DOHH2 (cell line): Measurements from ENCODE around the gene PPP3R2.
"Not testable (repeated sequence)": the region's sequence is repeated elsewhere in the genome, so short reads cannot be mapped to it uniquely, and the experiment has no call there.

Experiments used
- H3F3A ChIP-seq: fragments of 200-600 bp; sonication (generic), shearing (Covaris generic); 2 replicates; pipeline ENCODE4 v1.6.0; 2016; ENCODE audit warnings: antibody characterized with exemption, mild to moderate bottlenecking; ENCODE audit not compliant: control insufficient read depth, insufficient read depth
- H3K27ac ChIP-seq: fragments of 200-600 bp; sonication (generic); 2 replicates; pipeline ENCODE4 v1.5.1; 2014; ENCODE audit warnings: low read depth, mild to moderate bottlenecking, low read length, moderate library complexity
- H3K27me3 ChIP-seq: fragments of 200-600 bp; sonication (generic); 2 replicates; pipeline ENCODE4 v1.6.1; 2014; ENCODE audit warnings: mild to moderate bottlenecking, low read length, mixed read lengths; ENCODE audit not compliant: control insufficient read depth
- H3K36me3 ChIP-seq: fragments of 200-600 bp; sonication (generic); 2 replicates; pipeline ENCODE4 v1.6.1; 2014; ENCODE audit warnings: mild to moderate bottlenecking, low read length, moderate library complexity, mixed read lengths; ENCODE audit not compliant: control insufficient read depth
- H3K4me1 ChIP-seq: fragments of 200-600 bp; sonication (generic); 2 replicates; pipeline ENCODE4 v1.6.1; 2014; ENCODE audit warnings: mild to moderate bottlenecking, low read length, mixed read lengths; ENCODE audit not compliant: control insufficient read depth
- H3K4me2 ChIP-seq: fragments of 200-600 bp; sonication (generic); 2 replicates; pipeline ENCODE4 v1.6.0; 2014; ENCODE audit warnings: mild to moderate bottlenecking, low read length, moderate library complexity
- H3K4me3 ChIP-seq: fragments of 200-600 bp; sonication (generic); 2 replicates; pipeline ENCODE4 v1.5.1; 2014; ENCODE audit warnings: mild to moderate bottlenecking, low read length, mixed read lengths
- H3K79me2 ChIP-seq: fragments of 200-600 bp; sonication (generic); 2 replicates; pipeline ENCODE4 v1.6.1; 2014; ENCODE audit warnings: mild to moderate bottlenecking, low read length, mixed read lengths; ENCODE audit not compliant: control insufficient read depth
- H3K9me2 ChIP-seq: fragments of 200-600 bp; sonication (generic); replicated peaks from 2 replicates; pipeline ENCODE4 v1.6.1; 2014; ENCODE audit warnings: mild to moderate bottlenecking, low read length, mixed read lengths; ENCODE audit not compliant: control insufficient read depth
- H3K9me3 ChIP-seq: fragments of 200-600 bp; sonication (generic); 2 replicates; pipeline ENCODE4 v1.6.1; 2014; ENCODE audit warnings: antibody characterized with exemption, low read length, mixed read lengths; ENCODE audit not compliant: control insufficient read depth, insufficient read depth
- H4K20me1 ChIP-seq: fragments of 200-600 bp; sonication (generic); 2 replicates; pipeline ENCODE4 v1.6.0; 2014; ENCODE audit warnings: low read depth, mild to moderate bottlenecking, antibody characterized with exemption, low read length, moderate library complexity; ENCODE audit not compliant: control insufficient read depth, insufficient read depth
- EZH2phosphoT487 ChIP-seq: fragments of 200-600 bp; sonication (generic); IDR thresholded peaks from 2 replicates; pipeline ENCODE4 v1.6.1; 2017; ENCODE audit warnings: borderline replicate concordance, mild to moderate bottlenecking, antibody characterized with exemption, low read length, moderate library complexity, mixed read lengths
- TF ChIP-seq, protein P1 (sequence below): fragments of 200-600 bp; sonication (generic); IDR thresholded peaks from one replicate; pipeline ENCODE4 v1.5.1; 2014; ENCODE audit warnings: antibody characterized with exemption, mild to moderate bottlenecking, low read depth, low read length; ENCODE audit not compliant: poor library complexity, severe bottlenecking

Gene PPP3R2

DNA sequence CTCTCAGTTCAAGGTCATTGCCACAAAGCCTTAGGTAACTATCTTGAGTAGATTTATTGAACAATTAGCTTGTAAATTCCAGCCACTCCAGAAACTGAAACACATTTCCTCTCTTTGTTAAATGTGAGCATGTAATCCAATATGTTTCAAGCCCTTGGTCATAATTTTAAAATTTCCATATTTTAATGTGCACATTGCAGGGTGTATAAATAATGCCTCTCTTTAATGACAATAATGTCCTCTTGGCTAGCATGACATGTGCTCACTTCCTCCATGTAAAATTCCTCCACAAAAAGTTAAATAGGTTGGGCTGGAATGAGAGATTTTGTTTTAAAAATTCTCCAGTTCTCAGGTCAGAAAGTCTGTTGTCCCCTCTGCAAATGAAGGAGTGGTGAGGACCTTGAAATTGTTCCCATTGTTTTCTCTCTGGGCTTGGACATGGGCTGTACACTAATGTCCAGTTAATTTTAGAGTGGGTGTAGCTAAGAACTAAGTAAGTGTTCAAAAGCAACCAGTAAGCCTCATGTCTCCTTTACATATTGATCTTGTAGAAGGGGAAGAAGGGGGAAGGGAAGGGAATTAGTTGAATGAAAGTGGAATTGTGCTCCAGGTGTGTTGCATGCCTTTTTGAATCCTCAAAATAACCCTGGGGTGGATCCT is 2.9 kb downstream of the PPP3R2 start:
- Histone ChIP-seq H3F3A (no peaks in the 10 kb centered on the region), H3K4me1 (no peaks in the 10 kb centered on the region), H3K4me3 (no peak overlapping the region), H4K20me1 (no peaks in the 10 kb centered on the region), H3K79me2 (no peaks in the 10 kb centered on the region), H3K36me3 (no peaks in the 10 kb centered on the region), H3K9me3 (no peaks in the 10 kb centered on the region), H3K4me2 (no peak overlapping the region), H3K27me3 (no peaks in the 10 kb centered on the region), H3K9me2 (no peaks in the 10 kb centered on the region), H3K27ac (no peak overlapping the region)
- TF ChIP-seq, protein P1, sequence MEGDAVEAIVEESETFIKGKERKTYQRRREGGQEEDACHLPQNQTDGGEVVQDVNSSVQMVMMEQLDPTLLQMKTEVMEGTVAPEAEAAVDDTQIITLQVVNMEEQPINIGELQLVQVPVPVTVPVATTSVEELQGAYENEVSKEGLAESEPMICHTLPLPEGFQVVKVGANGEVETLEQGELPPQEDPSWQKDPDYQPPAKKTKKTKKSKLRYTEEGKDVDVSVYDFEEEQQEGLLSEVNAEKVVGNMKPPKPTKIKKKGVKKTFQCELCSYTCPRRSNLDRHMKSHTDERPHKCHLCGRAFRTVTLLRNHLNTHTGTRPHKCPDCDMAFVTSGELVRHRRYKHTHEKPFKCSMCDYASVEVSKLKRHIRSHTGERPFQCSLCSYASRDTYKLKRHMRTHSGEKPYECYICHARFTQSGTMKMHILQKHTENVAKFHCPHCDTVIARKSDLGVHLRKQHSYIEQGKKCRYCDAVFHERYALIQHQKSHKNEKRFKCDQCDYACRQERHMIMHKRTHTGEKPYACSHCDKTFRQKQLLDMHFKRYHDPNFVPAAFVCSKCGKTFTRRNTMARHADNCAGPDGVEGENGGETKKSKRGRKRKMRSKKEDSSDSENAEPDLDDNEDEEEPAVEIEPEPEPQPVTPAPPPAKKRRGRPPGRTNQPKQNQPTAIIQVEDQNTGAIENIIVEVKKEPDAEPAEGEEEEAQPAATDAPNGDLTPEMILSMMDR = no peak
- no peak for TF ChIP-seq EZH2phosphoT487

DNA sequence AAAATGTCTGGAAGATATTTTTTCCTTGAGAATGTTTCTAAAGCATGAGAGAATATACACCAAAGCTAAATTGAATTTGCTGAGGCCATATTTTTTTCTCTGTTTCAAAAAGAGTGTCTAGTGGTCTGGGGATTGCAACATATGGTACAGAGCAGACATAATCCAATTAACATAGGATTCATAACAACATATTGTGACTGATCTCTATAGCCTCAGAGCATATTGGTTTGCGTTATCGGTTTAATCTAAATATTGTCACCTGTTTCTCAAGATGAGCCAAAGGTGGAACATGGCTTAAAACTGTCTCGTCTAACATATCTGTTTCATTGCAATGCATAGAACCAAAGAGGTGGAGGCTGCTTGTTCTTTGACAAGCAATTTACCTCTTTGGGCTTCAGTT is 3.9 kb downstream of the PPP3R2 start:
- no peaks in the 10 kb centered on the region for H3K27me3 ChIP-seq
- no peaks in the 10 kb centered on the region for H3K9me3 ChIP-seq
- H3K27ac ChIP-seq = no peak overlapping the region
- H3F3A ChIP-seq = no peaks in the 10 kb centered on the region
- no peak overlapping the region for H3K4me2 ChIP-seq
- no peaks in the 10 kb centered on the region for H4K20me1 ChIP-seq
- no peaks in the 10 kb centered on the region for H3K79me2 ChIP-seq
- no peaks in the 10 kb centered on the region for H3K4me1 ChIP-seq
- H3K36me3 ChIP-seq = no peaks in the 10 kb centered on the region
- H3K4me3 ChIP-seq = no peak overlapping the region
- TF ChIP-seq, protein P1 = no peak
- no peak for TF ChIP-seq EZH2phosphoT487
- no peaks in the 10 kb centered on the region for H3K9me2 ChIP-seq

DNA sequence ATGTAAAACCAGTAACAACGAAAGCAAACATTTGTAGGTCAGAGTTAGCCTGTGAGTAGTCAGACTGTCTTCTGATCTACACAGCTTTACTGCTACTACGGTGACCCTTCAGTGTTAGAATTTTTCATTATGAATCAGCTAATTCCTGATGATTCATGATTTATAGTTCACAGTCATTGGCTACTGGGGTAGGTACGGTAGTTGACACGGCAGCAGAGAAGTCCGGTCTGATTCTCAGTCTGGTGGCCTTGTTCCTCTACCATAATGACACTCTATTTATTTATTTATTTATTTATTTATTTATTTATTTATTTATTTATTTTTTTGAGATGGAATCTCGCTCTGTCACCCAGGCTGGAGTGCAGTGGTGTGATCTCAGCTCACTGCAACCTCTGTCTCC is 4.7 kb downstream of the PPP3R2 start:
- H4K20me1 ChIP-seq, H3K4me2 ChIP-seq, H3K36me3 ChIP-seq, H3K4me1 ChIP-seq, H3F3A ChIP-seq, H3K9me2 ChIP-seq, H3K9me3 ChIP-seq, H3K27me3 ChIP-seq, H3K27ac ChIP-seq, H3K4me3 ChIP-seq, H3K79me2 ChIP-seq: not testable (repeated sequence)

DNA sequence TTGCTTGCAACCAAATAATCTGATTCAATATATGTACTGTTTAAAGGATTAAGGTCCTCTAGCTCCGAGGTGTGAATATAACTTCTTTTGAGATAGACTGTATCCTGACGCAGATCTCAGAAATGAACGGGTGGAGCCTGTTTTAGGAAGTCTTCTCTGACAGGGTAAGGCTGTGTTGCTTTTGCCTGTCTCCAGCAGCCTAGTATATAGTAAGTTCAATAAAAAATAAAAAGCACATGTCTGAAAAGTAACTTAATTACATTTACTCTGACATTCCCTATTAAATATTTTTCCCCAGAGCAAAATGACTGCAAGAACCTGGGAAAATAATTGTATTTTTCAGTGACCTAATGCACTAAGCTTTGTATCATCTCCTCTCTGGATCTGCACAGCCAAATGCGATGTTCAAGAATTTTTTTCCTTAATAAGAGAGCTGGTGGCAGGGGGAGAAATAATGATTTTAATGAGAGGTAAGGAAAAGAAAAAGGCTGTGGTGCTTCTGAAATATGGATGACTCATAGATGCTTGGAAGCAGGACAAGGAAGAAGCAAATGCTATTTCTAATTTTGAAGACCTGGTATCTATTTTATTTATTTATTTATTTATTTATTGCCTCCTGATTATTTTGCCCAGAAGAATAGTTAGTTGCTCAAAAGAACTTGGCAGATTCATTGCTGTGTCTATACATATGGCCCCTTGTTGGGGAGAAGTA is 7.3 kb downstream of the PPP3R2 start:
- Histone ChIP-seq H3K79me2 (no peaks in the 10 kb centered on the region), H3K27ac (no peak overlapping the region), H3K4me2 (no peak overlapping the region), H3K9me2 (no peaks in the 10 kb centered on the region), H3F3A (no peaks in the 10 kb centered on the region), H3K4me3 (no peak overlapping the region), H3K9me3 (no peaks in the 10 kb centered on the region), H4K20me1 (no peaks in the 10 kb centered on the region), H3K27me3 (no peaks in the 10 kb centered on the region), H3K36me3 (no peaks in the 10 kb centered on the region), H3K4me1 (no peaks in the 10 kb centered on the region)
- TF ChIP-seq, protein P1 = no peak
- no peak for TF ChIP-seq EZH2phosphoT487
